ENCODE results near the gene RAB3D.
"Not testable (repeated sequence)": the region's sequence is repeated elsewhere in the genome, so short reads cannot be mapped to it uniquely, and the experiment has no call there.

RAB3D gene

DNA sequence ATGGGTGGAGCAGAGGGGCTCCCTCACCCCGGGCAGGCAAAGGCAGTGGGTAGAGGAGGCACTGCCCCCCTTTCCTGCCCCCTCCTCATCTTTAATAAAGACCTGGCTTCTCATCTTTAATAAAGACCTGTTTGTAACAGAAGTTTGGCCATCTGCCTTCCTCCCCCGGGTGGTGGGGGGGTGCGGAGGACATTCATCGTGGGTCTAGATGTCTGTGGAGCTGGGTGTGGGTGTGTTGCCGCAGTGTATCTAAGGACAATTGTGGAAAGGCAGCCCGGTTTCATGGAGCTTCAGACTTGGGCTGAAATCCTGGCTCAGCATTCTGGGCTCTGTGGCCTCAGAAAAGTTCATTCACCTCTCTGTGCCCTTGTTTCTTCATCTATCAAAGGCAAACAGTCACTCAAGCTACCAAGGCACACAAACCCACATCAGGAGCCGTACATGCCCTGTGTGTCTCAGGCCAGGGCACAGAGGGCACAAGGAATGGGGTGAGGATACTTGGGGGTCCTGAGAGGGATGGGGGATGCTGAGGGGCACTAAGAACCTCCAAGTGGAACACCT lies 26.2 kb upstream of the RAB3D start:
- no peak for DNase-seq

DNA sequence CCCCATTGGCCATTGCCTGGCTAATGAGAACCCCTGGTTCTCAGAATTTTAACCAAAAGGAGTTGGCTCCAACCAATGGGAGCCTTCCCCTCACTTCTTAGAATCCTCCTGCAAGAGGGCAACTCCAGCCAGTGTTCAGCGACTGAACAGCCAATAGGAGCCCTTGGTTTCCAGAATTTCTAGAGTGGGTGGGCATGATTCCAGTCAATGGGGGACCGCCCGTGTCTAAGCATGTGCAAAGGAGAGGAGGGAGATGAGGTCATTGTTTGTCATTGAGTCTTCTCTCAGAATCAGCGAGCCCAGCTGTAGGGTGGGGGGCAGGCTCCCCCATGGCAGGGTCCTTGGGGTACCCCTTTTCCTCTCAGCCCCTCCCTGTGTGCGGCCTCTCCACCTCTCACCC lies 25.5 kb upstream of the RAB3D start:
- DNase-seq = no peak

DNA sequence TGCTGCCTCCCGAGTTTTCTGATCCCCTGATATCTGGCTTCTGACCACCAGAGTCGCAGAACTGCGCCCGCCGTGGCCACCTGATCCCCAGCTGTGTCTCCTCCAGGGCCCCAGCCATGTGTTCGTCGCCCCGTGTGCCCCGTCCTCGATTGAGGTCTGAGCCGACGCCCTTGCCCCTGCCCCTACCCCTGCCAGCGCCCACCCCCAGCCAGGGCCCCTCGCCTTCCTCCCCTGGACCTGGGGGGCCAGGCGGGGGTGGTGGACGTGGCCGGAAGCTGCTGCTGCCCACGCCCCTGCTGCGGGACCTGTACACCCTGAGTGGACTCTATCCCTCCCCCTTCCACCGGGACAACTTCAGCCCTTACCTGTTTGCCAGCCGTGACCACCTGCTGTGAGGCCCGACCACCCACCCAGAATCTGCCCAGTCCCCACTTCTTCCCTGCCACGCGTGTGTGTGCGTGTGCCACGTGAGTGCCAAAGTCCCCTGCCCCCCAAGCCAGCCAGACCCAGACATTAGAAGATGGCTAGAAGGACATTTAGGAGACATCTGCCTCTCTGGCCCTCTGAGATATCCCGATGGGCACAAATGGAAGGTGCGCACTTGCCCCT lies 24.9 kb upstream of the RAB3D start:
- no peak for DNase-seq

DNA sequence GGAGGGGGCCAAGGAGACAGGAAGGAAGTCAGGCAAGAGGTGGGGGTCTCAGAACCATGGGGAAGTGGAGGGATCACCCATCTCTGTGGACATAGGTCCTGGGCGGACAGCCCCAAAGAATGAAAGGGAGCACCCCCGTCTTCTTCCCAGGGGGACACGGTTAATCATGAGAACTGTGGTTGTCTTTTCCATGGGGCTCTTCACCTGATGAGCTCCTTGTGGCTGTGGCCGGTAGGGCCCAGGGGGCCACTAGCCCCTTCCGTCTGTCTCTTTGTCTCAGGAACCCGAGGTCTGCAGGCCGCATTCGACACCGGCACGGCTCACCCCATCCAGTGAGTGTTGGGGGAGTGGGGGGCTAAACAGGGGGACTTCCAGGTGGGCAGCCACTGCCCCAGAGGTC lies 24.4 kb upstream of the RAB3D start:
- no peak for DNase-seq

DNA sequence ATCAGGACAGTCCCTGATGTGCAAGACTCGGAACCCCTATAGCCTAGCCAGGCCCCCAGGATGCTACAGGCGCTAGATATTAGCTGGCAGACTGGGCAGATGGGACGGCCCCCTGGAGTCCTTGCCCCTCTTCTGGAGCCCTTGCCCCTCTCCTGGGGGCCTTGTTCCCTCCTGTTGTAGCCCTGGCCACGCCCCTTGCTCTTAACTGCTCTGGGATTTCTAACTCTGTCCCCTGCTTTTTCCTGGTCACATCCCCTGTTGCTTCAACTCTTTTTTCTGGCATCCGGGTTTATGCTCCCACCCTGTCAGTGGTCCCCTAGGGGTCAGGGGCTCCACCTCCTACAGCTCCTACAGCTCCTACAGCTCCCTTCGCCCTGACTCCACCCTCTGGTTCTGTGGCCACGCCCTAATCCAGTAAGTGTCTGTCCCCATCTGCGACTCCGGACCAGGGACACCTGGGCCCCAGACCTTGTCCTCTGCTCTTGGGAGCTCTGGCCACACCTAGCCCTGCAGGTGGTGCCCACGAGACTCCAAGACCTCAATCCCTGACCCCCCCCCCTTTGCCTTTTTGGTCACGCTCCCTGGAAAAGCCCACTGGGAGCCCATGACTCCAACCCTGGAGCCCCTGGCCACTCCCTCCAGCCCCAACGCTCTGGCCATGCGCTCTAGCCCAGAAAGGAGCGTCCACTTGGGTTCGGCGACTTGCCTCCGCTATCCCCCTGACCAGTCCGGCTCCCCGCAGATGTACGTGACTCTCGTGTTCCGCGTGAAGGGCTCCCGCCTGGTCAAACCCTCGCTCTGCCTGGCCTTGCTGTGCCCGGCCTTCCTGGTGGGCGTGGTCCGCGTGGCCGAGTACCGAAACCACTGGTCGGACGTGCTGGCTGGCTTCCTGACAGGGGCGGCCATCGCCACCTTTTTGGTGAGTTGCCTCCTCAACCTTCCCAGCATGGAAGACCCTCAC lies 22.6 kb upstream of the RAB3D start:
- no peak for DNase-seq

DNA sequence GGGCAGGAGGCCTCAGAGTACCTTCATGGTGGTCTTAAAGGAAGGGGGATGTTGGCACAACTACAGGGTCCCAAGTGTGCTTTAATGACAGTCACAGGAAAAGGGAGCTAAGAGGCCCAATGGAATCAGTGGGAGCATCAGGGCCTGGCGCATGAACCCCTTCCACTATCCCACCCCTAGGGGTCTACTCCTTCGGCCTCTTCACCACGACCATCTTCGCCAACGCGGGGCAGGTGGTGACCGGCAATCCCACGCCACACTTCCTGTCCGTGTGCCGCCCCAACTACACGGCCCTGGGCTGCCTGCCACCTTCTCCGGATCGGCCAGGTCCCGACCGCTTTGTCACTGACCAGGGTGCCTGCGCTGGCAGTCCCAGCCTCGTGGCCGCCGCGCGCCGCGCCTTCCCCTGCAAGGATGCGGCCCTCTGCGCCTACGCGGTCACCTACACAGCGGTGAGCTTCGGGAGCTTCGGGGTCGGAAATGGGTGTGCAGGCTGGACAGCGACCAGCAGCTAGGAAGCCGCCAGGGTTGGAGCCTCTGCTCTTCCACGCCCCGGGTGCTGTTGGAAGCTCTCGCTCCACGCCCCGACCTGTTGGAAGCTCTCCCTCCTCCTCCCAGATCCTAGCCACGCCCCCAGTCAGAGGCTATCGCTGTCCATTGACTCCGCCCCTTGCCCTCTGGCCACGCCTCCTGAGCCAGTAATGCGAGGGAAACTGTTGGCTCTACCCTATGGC lies 21.7 kb upstream of the RAB3D start:
- DNase-seq = no peak

DNA sequence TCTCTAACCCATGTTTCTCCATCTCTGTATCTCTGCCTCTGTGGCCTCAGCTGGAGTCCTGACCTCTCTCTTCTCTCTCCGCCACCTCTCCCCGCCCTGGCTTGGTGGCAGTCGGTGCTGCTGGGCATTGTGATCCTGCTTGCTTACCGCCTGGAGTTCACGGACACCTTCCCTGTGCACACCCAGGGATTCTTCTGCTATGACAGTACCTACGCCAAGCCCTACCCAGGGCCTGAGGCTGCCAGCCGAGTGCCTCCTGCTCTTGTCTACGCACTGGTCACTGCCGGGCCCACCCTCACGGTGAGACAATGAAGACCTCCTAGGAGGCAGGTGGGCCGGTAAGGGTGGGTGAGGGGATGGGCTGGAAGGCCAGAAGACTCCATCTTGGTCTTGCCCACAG lies 20.0 kb upstream of the RAB3D start:
- DNase-seq = no peak

DNA sequence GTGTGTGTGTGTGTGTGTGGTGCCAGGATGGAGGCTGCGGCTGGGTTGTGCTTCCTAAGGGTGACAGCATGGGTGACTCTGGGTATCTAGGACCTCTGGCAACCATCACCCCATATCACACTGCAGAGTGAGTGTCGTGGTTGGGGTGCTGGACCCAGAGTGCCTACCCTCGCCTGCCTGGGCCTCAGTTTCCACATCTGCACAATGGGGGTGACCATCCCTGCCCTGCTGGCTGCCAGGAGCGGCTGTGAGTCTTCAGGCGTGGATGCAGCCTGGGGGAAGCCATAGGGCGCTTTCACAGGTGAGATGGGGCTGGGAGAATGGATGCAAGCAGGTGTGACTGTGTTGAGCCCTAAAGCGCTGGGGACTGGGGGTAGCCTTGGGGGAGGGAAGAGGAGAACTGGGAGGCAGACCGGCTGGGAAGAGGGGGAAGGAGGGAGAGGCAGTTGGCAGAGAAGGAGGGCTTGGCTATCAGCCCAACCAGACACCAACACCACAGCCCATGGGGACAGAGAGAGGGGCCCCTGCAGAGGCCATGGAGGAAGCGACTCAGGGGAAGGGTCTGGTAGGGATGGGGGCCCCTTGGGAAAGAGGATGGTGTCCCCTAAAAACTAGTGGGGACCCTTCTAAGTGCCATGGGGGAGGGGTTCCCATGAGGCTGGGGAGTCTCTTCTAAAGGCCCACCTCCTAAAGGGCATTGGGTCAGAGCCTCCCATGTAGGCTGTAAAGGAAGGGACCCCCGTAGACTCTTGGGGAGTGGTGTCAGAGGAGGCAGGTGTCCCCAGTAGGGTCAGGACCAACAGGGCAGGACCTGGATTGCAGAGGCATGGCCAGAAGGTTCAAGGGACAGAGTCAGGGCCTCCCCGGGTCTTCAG lies 17.5 kb upstream of the RAB3D start:
- DNase-seq = no peak

DNA sequence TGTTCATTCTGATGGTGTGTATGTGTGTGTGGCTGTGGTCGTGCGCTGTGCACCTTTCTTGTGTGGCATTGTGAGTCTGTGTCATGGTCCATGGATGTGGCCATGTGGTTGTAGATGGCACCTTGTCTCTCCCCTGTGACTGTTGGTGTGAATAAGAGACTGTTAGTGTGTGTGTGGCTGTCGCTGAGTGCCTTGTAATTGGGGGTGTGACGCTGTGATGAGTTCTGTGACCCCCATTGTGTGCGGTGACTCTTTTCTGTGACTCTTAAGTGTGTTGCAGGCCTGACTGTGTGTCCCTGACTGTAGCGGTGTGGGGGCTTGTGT lies 16.6 kb upstream of the RAB3D start:
- DNase-seq = no peak

DNA sequence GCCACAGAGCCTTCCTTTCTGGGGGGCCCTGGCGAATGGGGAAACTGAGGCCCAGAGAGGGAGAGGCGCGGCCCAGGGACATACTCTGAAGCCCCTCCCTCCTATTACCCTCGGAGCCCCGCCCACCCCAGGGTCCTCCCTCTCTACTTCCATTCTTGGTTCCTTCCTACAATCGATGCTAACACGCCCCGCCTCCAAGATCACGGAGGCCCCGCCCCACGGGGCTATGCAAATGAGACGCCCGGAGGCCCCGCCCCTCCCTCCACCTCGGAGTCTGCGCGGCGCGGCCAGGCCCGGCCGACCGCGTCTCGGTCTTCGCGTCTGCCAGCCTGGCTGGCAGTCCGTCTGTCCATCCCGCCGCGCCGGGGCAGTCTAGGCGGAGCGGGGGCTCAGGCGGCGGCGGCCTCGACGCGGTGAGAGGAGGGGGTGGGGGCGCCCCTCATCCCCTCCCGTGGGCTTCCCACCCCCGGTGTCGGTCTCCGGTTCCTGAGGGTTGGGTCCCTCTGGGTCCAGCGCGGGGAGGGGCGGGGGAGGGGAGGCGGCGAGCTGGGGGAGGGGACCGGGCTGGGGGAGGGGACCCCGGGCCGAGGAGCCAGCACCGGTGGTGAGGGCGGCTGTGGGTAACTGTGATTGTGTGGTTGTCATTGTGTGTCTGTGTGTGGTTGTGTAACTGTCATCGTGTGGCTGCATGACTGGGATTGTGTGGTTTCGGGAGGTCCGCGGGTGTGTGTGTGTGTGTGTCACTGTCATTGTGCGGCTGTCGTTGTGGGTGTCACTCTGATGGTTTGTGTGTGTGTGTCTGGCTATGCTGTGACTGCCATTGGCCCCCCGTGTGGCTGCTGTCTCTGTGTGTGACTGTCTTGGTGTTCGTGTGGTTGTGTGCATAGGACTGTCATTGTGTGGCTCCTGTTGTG lies 16.0 kb upstream of the RAB3D start, which contains the start of gene PLPPR2:
TSS of gene PLPPR2 (plus strand) at position 273 of the 914 bp plus-strand sequence. CDS start 2,242 bp downstream, outside the sequence.
- DNase-seq = peak; percentile 81 to 82

DNA sequence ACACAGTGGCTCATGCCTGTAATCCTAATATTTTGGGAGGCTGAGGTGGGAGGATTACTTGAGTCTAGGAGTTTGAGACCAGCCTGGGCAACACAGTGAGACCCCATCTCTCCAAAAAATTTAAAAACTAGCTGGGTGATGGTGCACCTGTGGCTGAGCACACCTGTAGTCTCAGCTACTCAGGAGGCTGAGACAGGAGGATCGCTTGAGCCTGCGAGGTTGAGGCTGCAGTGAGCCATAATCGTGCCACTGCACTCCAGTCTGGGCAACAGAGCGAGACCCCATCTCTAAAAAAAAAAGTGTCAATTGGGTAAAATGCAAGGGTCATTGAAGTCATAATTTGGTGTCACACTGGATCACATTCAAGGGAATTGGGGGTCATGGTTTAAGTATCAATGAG lies 14.6 kb upstream of the RAB3D start:
- DNase-seq = not testable (repeated sequence)

DNA sequence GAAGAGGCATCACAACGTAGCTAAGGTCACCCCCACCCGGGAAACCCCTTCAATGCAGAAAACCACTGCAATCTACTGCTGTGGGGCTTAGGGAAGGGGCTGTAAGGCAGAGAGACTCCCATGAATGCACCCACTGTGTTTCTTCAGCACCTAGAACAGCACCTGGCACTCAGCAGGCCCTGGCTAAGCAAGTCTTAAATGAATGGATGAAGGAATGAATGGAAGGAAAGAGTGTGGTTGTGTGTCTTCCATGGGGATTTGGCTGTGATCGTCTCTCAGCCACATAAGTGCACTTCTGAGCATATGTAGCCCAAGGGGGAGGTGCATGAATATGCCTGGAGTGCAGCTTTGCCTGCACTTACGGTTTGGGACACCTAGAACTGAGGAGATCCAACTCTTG lies 9.7 kb upstream of the RAB3D start:
- no peak for DNase-seq

DNA sequence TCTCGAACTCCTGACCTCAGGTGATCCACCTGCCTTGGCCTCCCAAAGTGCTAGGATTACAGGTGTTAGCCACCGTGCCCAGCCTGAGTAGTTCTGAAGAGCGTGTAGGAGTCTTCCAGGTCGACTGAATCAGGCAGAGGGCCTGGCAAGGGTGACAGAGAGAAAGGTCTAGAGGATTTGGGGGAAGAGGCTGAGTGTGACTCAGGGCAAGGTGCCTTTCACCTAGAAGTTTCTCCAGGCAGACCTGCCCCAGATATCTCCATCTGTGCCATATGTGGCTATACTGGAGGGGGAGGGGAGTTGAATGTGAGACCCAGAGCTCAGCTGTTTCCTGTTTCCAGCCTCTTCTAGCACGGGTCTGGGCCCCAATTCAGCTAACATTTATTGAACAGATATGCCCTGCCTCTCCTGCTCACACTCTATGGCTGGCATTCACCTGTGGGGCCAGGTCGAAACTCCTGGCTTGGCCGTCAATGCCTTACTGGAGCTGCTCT lies 8.1 kb upstream of the RAB3D start:
- DNase-seq = no peak

DNA sequence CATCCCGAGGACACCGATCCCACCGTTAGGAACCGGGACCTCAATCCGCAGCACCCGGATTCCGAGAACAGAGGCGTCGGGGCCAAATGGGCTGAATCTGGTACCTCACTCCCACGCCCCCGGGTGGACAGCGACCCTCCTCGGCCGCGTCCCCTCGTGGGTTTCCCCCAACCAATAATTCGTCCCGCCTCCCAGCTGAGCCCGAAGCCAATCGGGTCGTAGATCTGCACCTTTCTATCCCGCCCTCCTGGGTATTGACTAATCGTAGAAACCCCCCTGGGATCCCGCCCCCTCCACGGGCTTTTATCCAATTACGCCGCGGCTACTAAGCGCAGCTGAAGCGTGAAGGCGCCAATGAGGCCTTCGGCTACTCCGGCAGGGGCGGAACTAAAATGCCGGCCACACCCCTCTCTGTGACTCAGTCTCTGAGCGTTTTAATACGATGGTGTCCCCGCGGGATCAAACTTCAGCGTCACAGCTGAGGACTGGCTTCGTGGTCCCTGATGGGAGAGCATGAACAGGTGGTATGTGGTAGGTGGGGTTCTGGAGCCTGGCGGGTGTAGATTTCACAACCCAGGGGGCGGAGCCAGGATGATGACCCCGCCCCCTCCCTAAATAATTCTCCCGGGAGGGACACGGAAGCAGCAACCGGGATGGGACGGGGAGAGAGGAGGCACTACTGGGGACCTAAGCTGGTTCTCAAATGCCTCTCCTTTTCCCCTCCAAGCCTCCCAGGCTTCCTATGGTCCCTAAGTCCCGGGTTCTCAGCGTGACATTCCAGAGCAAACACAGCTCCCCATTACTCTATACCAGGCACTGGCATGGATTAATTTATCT lies 6.9 kb upstream of the RAB3D start, which contains the start of the genes CCDC159 and TMEM205:
TSS of gene CCDC159 (plus strand) at position 416 of the 837 bp plus-strand sequence. CDS start at position 504, 88 bp downstream.
TSS of gene TMEM205 (minus strand) at position 165 of the 837 bp plus-strand sequence. CDS start 649 bp downstream, outside the sequence.
- DNase-seq = peak; percentile 95 to 99

DNA sequence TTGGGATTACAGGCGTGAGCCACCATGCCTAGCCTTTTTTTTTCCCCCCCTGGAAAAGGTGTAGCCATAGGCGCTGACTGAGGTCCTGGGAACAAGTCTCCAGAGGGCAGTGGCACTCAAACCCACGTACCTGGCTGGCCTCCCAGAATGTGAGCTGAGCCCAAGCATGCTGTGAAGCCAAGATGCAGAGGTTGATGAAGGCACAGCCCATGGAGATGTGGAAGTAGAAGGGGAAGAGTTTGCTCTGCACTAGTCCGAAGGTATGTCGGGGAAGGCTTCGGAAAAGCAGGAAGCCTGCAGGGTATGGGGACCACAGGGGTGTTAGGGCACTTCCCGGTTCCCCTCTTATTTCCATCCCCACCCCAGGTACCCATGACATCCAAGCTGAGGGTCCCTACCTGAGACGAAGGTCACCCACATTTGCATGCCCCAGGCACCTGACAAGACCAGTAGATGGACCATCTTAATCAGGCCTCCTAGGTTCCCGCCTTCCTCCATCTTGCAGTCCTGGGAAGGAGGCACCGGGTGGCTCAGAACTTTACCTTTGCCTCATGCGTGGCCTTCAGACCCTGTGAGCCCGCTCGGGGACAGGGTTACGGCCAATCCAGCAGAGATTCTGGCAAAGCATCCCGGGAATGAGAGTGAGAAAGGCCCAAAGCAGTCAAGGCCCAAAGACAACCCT lies 5.8 kb upstream of the RAB3D start:
- no peak for DNase-seq

DNA sequence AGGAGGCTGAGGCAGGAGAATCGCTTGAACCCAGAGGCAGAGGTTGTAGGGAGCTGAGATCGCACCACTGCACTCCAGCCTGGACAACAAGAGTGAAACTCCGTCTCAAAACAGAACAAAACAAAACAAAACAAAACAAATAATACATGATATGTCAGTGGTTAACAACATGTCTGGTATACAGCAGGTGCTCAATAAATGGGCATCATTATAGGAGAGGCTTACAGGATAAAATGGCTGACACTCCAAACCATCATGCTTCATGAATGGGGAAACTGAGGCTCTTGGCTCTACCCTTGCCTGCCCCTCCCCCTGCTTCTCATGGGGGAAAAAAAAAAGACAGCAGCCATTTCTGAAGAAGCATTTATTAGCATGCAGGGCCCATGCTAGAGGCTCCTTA lies 3.0 kb upstream of the RAB3D start:
- no peak for DNase-seq

DNA sequence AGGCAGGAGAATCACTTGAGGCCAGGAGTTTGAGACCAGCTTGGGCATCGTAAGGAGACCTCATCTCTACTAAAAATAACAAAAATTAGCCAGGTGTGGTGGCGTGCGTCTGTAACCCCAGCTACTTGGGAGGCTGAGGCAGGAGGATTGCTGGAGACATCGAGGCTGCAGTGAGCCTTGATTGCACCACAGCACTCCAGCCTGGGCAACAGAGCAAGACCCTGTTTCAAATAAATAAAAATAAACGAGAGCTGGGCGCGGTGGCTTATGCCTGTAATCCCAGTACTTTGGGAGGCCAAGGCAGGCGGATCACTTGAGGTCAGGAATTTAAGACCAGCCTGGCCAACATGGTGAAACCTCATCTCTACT lies 626 bp upstream of the RAB3D start:
- not testable (repeated sequence) for DNase-seq

DNA sequence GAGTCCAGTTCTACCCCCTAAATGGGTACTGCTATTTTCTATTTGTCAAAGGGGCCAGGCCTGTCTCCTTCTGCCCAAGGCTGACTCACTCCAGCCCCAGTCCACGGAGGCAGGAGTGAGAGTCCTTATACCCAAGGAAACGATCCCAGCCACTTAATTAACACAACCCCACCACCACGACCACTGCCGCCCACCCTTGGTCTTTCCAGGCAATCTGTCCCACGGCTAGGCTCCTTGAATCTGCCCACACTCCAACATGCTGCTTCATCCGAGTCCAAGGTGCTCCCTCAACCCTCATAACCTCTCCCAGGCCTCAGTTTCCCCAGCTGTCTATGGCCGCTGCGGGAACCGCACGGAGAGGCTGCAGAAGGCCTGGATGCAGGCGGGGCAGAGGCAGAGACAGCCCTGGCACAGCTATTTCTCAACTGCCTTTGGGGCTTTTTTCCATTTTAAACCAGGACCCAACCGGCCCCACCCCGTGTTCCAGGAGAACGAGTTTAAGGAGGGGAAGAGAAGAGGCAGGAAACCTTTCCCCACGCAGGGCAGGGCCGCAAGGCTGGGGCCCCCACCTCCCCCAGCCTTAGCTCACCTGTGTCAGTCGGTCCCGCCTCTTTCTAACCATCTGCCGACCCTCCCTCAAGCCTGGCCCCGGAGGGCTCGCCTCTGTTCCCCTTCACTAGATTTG lies 746 bp downstream of the RAB3D start:
- no peak for DNase-seq

DNA sequence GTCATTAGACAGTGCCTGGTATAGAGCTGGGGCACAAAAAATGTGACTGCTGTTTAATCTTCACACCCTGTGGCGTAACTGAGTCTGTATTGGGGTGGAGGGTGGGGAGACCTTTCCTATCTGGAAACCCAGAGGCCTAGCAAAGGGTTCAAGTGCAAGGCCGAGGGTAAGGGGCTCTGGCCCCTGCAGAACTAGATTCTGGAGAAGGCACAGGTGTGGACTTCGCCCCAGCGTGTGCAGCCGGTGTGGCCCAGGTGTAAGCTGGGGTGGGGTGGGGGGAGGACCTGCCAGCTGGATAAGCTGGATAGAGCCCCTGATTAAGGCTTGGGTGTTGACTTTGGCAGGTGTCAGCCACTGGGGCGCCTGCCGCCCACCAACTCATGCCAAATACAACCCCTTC lies 1.3 kb downstream of the RAB3D start:
- DNase-seq = no peak

Data from stimulated activated CD4-positive, alpha-beta T cell treated with anti-CD3 and anti-CD28 coated beads, Interleukin-4, amount 100 ng/mL, for 4 hours (primary cell).